ENCODE results near the gene EMILIN1. TPM values are rescaled to one million over a fixed set of nuclear protein-coding genes. Genes with fewer than 3 reads are reported as not detected.
A peak's percentile ranks its signal among the peaks of the same experiment; 100 is the strongest.

The EMILIN1 gene
- total RNA-seq, 1 donor from 2014 or later: 7.4 TPM

DNA sequence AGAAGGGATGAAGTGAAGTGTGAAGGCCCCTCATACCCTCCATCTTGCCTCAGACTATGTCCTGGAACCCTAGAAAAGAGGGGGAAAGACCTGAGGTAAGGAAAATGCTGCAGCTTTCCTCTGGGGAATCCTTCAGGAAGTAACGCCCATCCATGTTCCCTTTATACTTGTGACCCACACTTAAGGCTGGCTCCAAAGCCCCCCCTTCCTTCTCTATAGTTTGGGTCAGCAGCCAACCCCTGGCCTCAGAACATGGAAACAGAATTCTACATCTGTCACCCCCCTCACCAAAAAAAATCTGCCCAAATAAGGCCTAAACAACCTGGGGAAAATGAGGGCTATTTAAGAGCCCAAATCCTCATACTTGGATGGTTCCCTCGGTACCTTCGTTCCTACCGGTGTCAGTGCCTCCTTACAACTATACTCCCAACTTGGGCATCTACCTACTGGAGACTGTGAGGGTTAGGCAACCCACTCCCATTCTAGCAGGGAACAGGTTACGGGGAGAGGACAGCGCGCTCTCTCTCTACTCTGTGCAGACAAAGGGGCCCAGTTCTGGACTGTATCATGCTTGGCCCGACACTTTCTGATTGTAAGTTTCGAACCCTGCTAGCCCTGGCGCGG is 7.7 kb upstream of the EMILIN1 start:
- DNase-seq (ENCODE audit: low read depth): no peak
- peak overlapping the region; percentile 95 for H3K4me3 ChIP-seq (ENCODE audit: low read depth, low read length)
- TF ChIP-seq CTCF (IDR thresholded peaks at IDR 0.05; ENCODE audit: insufficient read depth, low read length, poor library complexity, severe bottlenecking): no peak
- H3K27me3 ChIP-seq (ENCODE audit: control insufficient read depth, insufficient read depth, low read length): no peaks in the 10 kb centered on the region
- H3K36me3 ChIP-seq (ENCODE audit: control insufficient read depth, insufficient read depth, low read length): no peaks in the 10 kb centered on the region

GRCh38 chr2:27071277-27071989 is 7.0 kb upstream of the EMILIN1 start, which contains the start of gene OST4:
Gene OST4, minus strand, starts transcription at chr2:27071654.
- H3K27me3 ChIP-seq (ENCODE audit: control insufficient read depth, insufficient read depth, low read length): no peaks in the 10 kb centered on the region
- DNase-seq (ENCODE audit: low read depth): peak; percentile 61
- H3K4me3 ChIP-seq (ENCODE audit: low read depth, low read length): peak within 1 kb of the TSS; percentile 95
- TF ChIP-seq CTCF (IDR thresholded peaks at IDR 0.05; ENCODE audit: insufficient read depth, low read length, poor library complexity, severe bottlenecking): peak; percentile 3
- H3K36me3 ChIP-seq (ENCODE audit: control insufficient read depth, insufficient read depth, low read length): no peaks in the 10 kb centered on the region

- no peak for DNase-seq (ENCODE audit: low read depth)
- H3K36me3 ChIP-seq (ENCODE audit: control insufficient read depth, insufficient read depth, low read length): no peaks in the 10 kb centered on the region
- TF ChIP-seq CTCF (IDR thresholded peaks at IDR 0.05; ENCODE audit: insufficient read depth, low read length, poor library complexity, severe bottlenecking): no peak
- H3K27me3 ChIP-seq (ENCODE audit: control insufficient read depth, insufficient read depth, low read length): no peaks in the 10 kb centered on the region
- H3K4me3 ChIP-seq (ENCODE audit: low read depth, low read length): peak overlapping the region; percentile 95
Observed at GRCh38 chr2:27071990-27072830, 6.2 kb upstream of the EMILIN1 start.

DNA sequence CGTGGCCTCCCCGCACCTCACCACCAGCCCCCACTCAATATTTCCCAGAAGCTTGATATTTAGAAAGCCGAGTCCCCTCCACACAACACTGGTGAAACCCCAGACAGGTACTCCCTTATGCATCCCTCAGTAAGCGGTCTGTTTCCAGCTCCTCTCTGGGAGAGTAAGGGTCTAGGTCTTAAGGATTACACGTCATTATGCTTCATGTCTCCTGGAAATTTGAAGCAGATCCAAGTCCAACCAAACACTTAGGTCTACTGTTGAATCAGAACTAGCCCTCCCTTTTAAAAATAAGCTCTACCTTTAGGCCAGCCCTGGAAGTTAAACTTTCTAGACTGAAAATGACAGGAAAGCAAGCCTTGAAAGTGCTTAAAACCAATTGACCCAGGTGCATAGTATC is 5.5 kb upstream of the EMILIN1 start:
- TF ChIP-seq CTCF (IDR thresholded peaks at IDR 0.05; ENCODE audit: insufficient read depth, low read length, poor library complexity, severe bottlenecking): no peak
- DNase-seq (ENCODE audit: low read depth): no peak
- Histone ChIP-seq H3K36me3 (ENCODE audit: control insufficient read depth, insufficient read depth, low read length) (no peaks in the 10 kb centered on the region), H3K4me3 (ENCODE audit: low read depth, low read length) (no peak overlapping the region), H3K27me3 (ENCODE audit: control insufficient read depth, insufficient read depth, low read length) (no peaks in the 10 kb centered on the region)

GRCh38 chr2:27073782-27074181 is 4.6 kb upstream of the EMILIN1 start:
- Histone ChIP-seq H3K36me3 (ENCODE audit: control insufficient read depth, insufficient read depth, low read length) (no peaks in the 10 kb centered on the region), H3K4me3 (ENCODE audit: low read depth, low read length) (no peak overlapping the region), H3K27me3 (ENCODE audit: control insufficient read depth, insufficient read depth, low read length) (no peaks in the 10 kb centered on the region)
- no peak for DNase-seq (ENCODE audit: low read depth)
- no peak for TF ChIP-seq CTCF (IDR thresholded peaks at IDR 0.05; ENCODE audit: insufficient read depth, low read length, poor library complexity, severe bottlenecking)
